Ishikawa (cell line): ENCODE measurements around the gene SUMF2.

Source experiments
- CEBPB ChIP-seq: IDR thresholded peaks from 2 replicates; pipeline ENCODE4 v1.6.1; 2012
- CREB1 ChIP-seq: IDR thresholded peaks from 2 replicates; pipeline ENCODE4 v1.6.1; 2012; ENCODE audit warnings: low read depth
- EGR1 ChIP-seq: IDR thresholded peaks from 2 replicates; pipeline ENCODE4 v1.6.1; 2012
- EP300 ChIP-seq: IDR thresholded peaks from 2 replicates; pipeline ENCODE4 v1.6.1; 2012; ENCODE audit warnings: borderline replicate concordance
- NFIC ChIP-seq: IDR thresholded peaks from 2 replicates; pipeline ENCODE4 v1.6.1; 2012
- RAD21 ChIP-seq: IDR thresholded peaks from 2 replicates; pipeline ENCODE4 v1.6.1; 2012; ENCODE audit warnings: low read depth
- TAF1 ChIP-seq: IDR thresholded peaks from 2 replicates; pipeline ENCODE4 v1.6.1; 2012; ENCODE audit warnings: low read depth, mild to moderate bottlenecking
- TEAD4 ChIP-seq: IDR thresholded peaks from 2 replicates; pipeline ENCODE4 v1.6.1; 2012
- YY1 ChIP-seq: IDR thresholded peaks from 2 replicates; pipeline ENCODE4 v1.6.1; 2012; ENCODE audit warnings: low read depth
- ZBTB7A ChIP-seq: IDR thresholded peaks from 2 replicates; pipeline ENCODE4 v1.6.1; 2012; ENCODE audit warnings: low read depth
- TF ChIP-seq, protein P1 (sequence below): IDR thresholded peaks from 2 replicates; pipeline ENCODE4 v1.6.1; 2012; ENCODE audit warnings: low read depth, mild to moderate bottlenecking
- TF ChIP-seq, protein P2 (sequence below): IDR thresholded peaks from 2 replicates; pipeline ENCODE4 v1.6.1; 2012
- TF ChIP-seq, protein P3 (sequence below): IDR thresholded peaks from 2 replicates; pipeline ENCODE4 v1.6.1; 2012

DNA sequence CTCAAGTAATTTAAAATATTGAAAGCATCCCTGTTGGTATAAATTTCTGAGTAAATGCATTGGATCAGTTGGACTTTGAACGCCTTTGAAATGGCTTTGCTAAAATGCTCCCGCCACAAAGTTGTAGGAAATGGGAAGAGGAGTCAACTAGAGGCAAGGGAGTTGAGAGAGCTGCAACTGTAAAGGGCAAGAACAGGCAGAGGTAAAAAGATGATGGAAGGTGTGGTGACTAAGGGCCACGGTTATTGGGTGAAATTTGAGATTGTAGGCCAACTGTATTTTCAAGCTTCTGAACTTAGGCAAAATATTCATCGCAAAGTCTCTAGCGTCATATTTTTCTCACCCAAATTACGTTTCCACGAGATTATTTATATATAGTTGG lies 595 bp upstream of the SUMF2 start:
- TF ChIP-seq, protein P1, sequence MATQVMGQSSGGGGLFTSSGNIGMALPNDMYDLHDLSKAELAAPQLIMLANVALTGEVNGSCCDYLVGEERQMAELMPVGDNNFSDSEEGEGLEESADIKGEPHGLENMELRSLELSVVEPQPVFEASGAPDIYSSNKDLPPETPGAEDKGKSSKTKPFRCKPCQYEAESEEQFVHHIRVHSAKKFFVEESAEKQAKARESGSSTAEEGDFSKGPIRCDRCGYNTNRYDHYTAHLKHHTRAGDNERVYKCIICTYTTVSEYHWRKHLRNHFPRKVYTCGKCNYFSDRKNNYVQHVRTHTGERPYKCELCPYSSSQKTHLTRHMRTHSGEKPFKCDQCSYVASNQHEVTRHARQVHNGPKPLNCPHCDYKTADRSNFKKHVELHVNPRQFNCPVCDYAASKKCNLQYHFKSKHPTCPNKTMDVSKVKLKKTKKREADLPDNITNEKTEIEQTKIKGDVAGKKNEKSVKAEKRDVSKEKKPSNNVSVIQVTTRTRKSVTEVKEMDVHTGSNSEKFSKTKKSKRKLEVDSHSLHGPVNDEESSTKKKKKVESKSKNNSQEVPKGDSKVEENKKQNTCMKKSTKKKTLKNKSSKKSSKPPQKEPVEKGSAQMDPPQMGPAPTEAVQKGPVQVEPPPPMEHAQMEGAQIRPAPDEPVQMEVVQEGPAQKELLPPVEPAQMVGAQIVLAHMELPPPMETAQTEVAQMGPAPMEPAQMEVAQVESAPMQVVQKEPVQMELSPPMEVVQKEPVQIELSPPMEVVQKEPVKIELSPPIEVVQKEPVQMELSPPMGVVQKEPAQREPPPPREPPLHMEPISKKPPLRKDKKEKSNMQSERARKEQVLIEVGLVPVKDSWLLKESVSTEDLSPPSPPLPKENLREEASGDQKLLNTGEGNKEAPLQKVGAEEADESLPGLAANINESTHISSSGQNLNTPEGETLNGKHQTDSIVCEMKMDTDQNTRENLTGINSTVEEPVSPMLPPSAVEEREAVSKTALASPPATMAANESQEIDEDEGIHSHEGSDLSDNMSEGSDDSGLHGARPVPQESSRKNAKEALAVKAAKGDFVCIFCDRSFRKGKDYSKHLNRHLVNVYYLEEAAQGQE, result no peak
- TF ChIP-seq TEAD4 (no peak), EP300 (no peak), CREB1 (no peak), EGR1 (no peak), NFIC (no peak), TAF1 (no peak), YY1 (no peak), ZBTB7A (no peak), CEBPB (no peak), RAD21 (no peak)
- TF ChIP-seq, protein P2, sequence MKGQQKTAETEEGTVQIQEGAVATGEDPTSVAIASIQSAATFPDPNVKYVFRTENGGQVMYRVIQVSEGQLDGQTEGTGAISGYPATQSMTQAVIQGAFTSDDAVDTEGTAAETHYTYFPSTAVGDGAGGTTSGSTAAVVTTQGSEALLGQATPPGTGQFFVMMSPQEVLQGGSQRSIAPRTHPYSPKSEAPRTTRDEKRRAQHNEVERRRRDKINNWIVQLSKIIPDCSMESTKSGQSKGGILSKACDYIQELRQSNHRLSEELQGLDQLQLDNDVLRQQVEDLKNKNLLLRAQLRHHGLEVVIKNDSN, result no peak
- TF ChIP-seq, protein P3, sequence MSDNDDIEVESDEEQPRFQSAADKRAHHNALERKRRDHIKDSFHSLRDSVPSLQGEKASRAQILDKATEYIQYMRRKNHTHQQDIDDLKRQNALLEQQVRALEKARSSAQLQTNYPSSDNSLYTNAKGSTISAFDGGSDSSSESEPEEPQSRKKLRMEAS, result no peak
